WTC11 (cell line): ENCODE results near the gene TOE1. TPM values are rescaled to one million over a fixed set of nuclear protein-coding genes. Genes with fewer than 3 reads are reported as not detected.

ENCODE experiments used
- GABPB1 ChIP-seq: sonication (generic); formaldehyde crosslinking; IDR thresholded peaks from 2 replicates; pipeline ENCODE4 v1.8.1; 2023; ENCODE audit warnings: mild to moderate bottlenecking, missing genetic modification reagents
- IRF2 ChIP-seq: sonication (generic); formaldehyde crosslinking; IDR thresholded peaks from 2 replicates; pipeline ENCODE4 v1.8.0; 2022; ENCODE audit warnings: low read depth, missing genetic modification reagents, borderline replicate concordance
- NFATC4 ChIP-seq: fragments of 250-450 bp; sonication (Bioruptor Pico); IDR thresholded peaks from 2 replicates; pipeline ENCODE4 v1.9.0; 2021; ENCODE audit warnings: mild to moderate bottlenecking
- NFE2L1 ChIP-seq: sonication (generic); formaldehyde crosslinking; IDR thresholded peaks from 2 replicates; pipeline ENCODE4 v1.8.1; 2023; ENCODE audit warnings: missing genetic modification reagents
- NFYB ChIP-seq: sonication (generic); formaldehyde crosslinking; conservative IDR thresholded peaks from 2 replicates; pipeline ENCODE4 v1.8.0; 2022; ENCODE audit warnings: low read depth, missing genetic modification reagents
- NR2C2 ChIP-seq: sonication (generic); formaldehyde crosslinking; IDR thresholded peaks from 2 replicates; pipeline ENCODE4 v1.8.0; 2022; ENCODE audit warnings: mild to moderate bottlenecking, missing genetic modification reagents
- RELA ChIP-seq: sonication (generic); formaldehyde crosslinking; IDR thresholded peaks from 2 replicates; pipeline ENCODE4 v1.8.1; 2022; ENCODE audit warnings: missing genetic modification reagents, mild to moderate bottlenecking, borderline replicate concordance
- TEAD1 ChIP-seq: sonication (generic); formaldehyde crosslinking; IDR thresholded peaks from 2 replicates; pipeline ENCODE4 v1.8.0; 2022; ENCODE audit warnings: mild to moderate bottlenecking, missing genetic modification reagents
- ZNF219 ChIP-seq: sonication (generic); formaldehyde crosslinking; IDR thresholded peaks from 2 replicates; pipeline ENCODE4 v1.8.0; 2023; ENCODE audit warnings: missing genetic modification reagents, mild to moderate bottlenecking, borderline replicate concordance
- ZNF416 ChIP-seq: fragments of 250-450 bp; sonication (Bioruptor Pico); IDR thresholded peaks from 2 replicates; pipeline ENCODE4 v1.9.0; 2021; ENCODE audit warnings: mild to moderate bottlenecking, inconsistent platforms
- ZNF671 ChIP-seq: fragments of 250-450 bp; sonication (Bioruptor Pico); IDR thresholded peaks from 2 replicates; pipeline ENCODE4 v1.8.0; 2021; ENCODE audit warnings: mild to moderate bottlenecking
- total RNA-seq: library from RNA; stranded (reverse); gene quantifications from 3 replicates; pipeline ENCODE4 v1.2.3, GENCODE V29; 2021
- TF ChIP-seq, protein P1 (sequence below): sonication (generic); formaldehyde crosslinking; IDR thresholded peaks from 2 replicates; pipeline ENCODE4 v1.8.1; 2022; ENCODE audit warnings: low read depth, mild to moderate bottlenecking, moderate library complexity, missing genetic modification reagents, borderline replicate concordance
- TF ChIP-seq, protein P2 (sequence below): sonication (generic); formaldehyde crosslinking; IDR thresholded peaks from 2 replicates; pipeline ENCODE4 v1.8.1; 2023; ENCODE audit warnings: mild to moderate bottlenecking, missing genetic modification reagents
- TF ChIP-seq, protein P3 (sequence below): sonication (generic); formaldehyde crosslinking; IDR thresholded peaks from 2 replicates; pipeline ENCODE4 v1.8.0; 2023; ENCODE audit warnings: mild to moderate bottlenecking, missing genetic modification reagents
- TF ChIP-seq, protein P4 (sequence below): sonication (generic); formaldehyde crosslinking; IDR thresholded peaks from 2 replicates; pipeline ENCODE4 v1.8.1; 2023; ENCODE audit warnings: mild to moderate bottlenecking, moderate library complexity, missing genetic modification reagents
- TF ChIP-seq, protein P5 (sequence below): sonication (generic); formaldehyde crosslinking; IDR thresholded peaks from 2 replicates; pipeline ENCODE4 v1.8.0; 2022; ENCODE audit warnings: mild to moderate bottlenecking, missing genetic modification reagents
- TF ChIP-seq, protein P6 (sequence below): sonication (generic); formaldehyde crosslinking; IDR thresholded peaks from 2 replicates; pipeline ENCODE4 v1.8.1; 2022; ENCODE audit warnings: missing genetic modification reagents, borderline replicate concordance
- TF ChIP-seq, protein P7 (sequence below): sonication (generic); formaldehyde crosslinking; IDR thresholded peaks from 2 replicates; pipeline ENCODE4 v1.8.0; 2023; ENCODE audit warnings: missing genetic modification reagents, mild to moderate bottlenecking, borderline replicate concordance

Gene TOE1
- total RNA-seq, 1 experiment from 2014 or later: 7.4 TPM

DNA sequence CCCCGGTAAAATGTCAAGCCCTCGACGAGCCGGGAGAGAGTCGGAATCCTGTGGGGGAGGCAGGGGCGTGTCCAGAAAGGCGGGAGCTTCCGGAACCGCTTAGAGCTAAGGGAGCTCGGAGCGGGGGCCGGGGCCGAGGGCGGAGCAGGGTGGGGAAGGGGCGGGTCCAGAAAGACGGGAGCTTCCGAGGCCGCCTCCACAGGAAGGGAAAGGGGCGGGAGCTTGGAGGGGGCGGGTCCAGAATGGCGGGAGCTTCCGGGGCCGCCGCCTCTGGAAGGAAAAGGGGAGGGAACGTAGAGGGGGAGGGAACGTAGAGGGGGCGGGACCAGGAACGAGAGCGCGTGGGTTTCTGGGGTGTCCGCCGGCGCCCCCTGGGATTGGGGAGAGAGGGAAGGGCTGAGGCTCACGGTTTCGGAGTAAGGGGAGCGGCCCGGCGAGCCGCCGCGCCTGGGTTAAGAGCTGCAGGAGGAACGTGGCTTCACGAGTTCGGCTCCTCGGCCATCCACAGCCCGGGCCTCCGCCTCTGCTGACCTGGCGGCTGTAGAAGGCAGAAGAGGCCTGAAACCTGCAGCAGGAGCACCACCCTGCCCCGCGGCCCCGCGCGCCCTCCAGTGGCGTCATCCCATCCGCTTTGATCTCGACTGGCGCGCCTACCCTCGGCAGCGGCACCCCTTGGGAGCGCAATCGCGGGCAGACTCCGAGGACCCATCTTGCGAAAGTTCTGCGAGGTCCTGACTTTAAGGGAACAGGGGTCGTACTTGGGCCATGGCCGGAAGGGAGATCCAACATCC lies 36.3 kb upstream of the TOE1 start (continued):
- TF ChIP-seq, protein P1, sequence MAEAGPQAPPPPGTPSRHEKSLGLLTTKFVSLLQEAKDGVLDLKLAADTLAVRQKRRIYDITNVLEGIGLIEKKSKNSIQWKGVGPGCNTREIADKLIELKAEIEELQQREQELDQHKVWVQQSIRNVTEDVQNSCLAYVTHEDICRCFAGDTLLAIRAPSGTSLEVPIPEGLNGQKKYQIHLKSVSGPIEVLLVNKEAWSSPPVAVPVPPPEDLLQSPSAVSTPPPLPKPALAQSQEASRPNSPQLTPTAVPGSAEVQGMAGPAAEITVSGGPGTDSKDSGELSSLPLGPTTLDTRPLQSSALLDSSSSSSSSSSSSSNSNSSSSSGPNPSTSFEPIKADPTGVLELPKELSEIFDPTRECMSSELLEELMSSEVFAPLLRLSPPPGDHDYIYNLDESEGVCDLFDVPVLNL (CRISPR knock-in tag): 0 out of 2 replicates have a peak, but pooled peaks have one; percentile 22
- TF ChIP-seq NFATC4 (CRISPR knock-in tag): no peak
- no peak for TF ChIP-seq NFE2L1
- no peak for TF ChIP-seq ZNF671 (CRISPR knock-in tag)
- no peak for TF ChIP-seq ZNF219 (CRISPR knock-in tag)
- TF ChIP-seq, protein P2, sequence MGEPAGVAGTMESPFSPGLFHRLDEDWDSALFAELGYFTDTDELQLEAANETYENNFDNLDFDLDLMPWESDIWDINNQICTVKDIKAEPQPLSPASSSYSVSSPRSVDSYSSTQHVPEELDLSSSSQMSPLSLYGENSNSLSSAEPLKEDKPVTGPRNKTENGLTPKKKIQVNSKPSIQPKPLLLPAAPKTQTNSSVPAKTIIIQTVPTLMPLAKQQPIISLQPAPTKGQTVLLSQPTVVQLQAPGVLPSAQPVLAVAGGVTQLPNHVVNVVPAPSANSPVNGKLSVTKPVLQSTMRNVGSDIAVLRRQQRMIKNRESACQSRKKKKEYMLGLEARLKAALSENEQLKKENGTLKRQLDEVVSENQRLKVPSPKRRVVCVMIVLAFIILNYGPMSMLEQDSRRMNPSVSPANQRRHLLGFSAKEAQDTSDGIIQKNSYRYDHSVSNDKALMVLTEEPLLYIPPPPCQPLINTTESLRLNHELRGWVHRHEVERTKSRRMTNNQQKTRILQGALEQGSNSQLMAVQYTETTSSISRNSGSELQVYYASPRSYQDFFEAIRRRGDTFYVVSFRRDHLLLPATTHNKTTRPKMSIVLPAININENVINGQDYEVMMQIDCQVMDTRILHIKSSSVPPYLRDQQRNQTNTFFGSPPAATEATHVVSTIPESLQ (CRISPR knock-in tag): no peak
- TF ChIP-seq ZNF416 (CRISPR knock-in tag): peak; percentile 81
- no peak for TF ChIP-seq RELA (CRISPR knock-in tag)
- TF ChIP-seq TEAD1 (CRISPR knock-in tag): no peak
- TF ChIP-seq, protein P3, sequence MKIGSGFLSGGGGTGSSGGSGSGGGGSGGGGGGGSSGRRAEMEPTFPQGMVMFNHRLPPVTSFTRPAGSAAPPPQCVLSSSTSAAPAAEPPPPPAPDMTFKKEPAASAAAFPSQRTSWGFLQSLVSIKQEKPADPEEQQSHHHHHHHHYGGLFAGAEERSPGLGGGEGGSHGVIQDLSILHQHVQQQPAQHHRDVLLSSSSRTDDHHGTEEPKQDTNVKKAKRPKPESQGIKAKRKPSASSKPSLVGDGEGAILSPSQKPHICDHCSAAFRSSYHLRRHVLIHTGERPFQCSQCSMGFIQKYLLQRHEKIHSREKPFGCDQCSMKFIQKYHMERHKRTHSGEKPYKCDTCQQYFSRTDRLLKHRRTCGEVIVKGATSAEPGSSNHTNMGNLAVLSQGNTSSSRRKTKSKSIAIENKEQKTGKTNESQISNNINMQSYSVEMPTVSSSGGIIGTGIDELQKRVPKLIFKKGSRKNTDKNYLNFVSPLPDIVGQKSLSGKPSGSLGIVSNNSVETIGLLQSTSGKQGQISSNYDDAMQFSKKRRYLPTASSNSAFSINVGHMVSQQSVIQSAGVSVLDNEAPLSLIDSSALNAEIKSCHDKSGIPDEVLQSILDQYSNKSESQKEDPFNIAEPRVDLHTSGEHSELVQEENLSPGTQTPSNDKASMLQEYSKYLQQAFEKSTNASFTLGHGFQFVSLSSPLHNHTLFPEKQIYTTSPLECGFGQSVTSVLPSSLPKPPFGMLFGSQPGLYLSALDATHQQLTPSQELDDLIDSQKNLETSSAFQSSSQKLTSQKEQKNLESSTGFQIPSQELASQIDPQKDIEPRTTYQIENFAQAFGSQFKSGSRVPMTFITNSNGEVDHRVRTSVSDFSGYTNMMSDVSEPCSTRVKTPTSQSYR: no peak
- TF ChIP-seq NR2C2 (CRISPR knock-in tag): no peak
- no peak for TF ChIP-seq IRF2
- TF ChIP-seq, protein P4, sequence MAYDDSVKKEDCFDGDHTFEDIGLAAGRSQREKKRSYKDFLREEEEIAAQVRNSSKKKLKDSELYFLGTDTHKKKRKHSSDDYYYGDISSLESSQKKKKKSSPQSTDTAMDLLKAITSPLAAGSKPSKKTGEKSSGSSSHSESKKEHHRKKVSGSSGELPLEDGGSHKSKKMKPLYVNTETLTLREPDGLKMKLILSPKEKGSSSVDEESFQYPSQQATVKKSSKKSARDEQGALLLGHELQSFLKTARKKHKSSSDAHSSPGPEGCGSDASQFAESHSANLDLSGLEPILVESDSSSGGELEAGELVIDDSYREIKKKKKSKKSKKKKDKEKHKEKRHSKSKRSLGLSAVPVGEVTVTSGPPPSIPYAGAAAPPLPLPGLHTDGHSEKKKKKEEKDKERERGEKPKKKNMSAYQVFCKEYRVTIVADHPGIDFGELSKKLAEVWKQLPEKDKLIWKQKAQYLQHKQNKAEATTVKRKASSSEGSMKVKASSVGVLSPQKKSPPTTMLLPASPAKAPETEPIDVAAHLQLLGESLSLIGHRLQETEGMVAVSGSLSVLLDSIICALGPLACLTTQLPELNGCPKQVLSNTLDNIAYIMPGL (CRISPR knock-in tag): peak; percentile 90; the same call in 1 of the 2 replicates
- TF ChIP-seq GABPB1: peak; percentile 54; the same call in 1 of the 2 replicates
- TF ChIP-seq NFYB: no peak
- TF ChIP-seq, protein P5, sequence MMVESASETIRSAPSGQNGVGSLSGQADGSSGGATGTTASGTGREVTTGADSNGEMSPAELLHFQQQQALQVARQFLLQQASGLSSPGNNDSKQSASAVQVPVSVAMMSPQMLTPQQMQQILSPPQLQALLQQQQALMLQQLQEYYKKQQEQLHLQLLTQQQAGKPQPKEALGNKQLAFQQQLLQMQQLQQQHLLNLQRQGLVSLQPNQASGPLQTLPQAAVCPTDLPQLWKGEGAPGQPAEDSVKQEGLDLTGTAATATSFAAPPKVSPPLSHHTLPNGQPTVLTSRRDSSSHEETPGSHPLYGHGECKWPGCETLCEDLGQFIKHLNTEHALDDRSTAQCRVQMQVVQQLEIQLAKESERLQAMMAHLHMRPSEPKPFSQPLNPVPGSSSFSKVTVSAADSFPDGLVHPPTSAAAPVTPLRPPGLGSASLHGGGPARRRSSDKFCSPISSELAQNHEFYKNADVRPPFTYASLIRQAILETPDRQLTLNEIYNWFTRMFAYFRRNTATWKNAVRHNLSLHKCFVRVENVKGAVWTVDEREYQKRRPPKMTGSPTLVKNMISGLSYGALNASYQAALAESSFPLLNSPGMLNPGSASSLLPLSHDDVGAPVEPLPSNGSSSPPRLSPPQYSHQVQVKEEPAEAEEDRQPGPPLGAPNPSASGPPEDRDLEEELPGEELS (CRISPR knock-in tag): peak; percentile 59
- TF ChIP-seq, protein P6, sequence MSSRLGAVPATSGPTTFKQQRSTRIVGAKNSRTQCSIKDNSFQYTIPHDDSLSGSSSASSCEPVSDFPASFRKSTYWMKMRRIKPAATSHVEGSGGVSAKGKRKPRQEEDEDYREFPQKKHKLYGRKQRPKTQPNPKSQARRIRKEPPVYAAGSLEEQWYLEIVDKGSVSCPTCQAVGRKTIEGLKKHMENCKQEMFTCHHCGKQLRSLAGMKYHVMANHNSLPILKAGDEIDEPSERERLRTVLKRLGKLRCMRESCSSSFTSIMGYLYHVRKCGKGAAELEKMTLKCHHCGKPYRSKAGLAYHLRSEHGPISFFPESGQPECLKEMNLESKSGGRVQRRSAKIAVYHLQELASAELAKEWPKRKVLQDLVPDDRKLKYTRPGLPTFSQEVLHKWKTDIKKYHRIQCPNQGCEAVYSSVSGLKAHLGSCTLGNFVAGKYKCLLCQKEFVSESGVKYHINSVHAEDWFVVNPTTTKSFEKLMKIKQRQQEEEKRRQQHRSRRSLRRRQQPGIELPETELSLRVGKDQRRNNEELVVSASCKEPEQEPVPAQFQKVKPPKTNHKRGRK (CRISPR knock-in tag): no peak
- TF ChIP-seq, protein P7, sequence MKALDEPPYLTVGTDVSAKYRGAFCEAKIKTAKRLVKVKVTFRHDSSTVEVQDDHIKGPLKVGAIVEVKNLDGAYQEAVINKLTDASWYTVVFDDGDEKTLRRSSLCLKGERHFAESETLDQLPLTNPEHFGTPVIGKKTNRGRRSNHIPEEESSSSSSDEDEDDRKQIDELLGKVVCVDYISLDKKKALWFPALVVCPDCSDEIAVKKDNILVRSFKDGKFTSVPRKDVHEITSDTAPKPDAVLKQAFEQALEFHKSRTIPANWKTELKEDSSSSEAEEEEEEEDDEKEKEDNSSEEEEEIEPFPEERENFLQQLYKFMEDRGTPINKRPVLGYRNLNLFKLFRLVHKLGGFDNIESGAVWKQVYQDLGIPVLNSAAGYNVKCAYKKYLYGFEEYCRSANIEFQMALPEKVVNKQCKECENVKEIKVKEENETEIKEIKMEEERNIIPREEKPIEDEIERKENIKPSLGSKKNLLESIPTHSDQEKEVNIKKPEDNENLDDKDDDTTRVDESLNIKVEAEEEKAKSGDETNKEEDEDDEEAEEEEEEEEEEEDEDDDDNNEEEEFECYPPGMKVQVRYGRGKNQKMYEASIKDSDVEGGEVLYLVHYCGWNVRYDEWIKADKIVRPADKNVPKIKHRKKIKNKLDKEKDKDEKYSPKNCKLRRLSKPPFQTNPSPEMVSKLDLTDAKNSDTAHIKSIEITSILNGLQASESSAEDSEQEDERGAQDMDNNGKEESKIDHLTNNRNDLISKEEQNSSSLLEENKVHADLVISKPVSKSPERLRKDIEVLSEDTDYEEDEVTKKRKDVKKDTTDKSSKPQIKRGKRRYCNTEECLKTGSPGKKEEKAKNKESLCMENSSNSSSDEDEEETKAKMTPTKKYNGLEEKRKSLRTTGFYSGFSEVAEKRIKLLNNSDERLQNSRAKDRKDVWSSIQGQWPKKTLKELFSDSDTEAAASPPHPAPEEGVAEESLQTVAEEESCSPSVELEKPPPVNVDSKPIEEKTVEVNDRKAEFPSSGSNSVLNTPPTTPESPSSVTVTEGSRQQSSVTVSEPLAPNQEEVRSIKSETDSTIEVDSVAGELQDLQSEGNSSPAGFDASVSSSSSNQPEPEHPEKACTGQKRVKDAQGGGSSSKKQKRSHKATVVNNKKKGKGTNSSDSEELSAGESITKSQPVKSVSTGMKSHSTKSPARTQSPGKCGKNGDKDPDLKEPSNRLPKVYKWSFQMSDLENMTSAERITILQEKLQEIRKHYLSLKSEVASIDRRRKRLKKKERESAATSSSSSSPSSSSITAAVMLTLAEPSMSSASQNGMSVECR (CRISPR knock-in tag): no peak; the same call in 1 of the 2 replicates
